ENCODE data around the gene TIGD3.

TIGD3 gene

GRCh38 chr11:65315204-65315865 lies 39.2 kb upstream of the TIGD3 start:
- no peak overlapping the region for H3K27ac ChIP-seq (ENCODE audit: low read depth, low read length)
- TF ChIP-seq EZH2phosphoT487 (conservative IDR thresholded peaks at IDR 0.05; ENCODE audit: low read length): no peak
- TF ChIP-seq CTCF (IDR thresholded peaks at IDR 0.05; ENCODE audit: insufficient read depth, low read length, poor library complexity, severe bottlenecking): peak; percentile 98
- no peaks in the 10 kb centered on the region for H3K79me2 ChIP-seq (ENCODE audit: insufficient read depth, low read length)

GRCh38 chr11:65315866-65316226 lies 38.7 kb upstream of the TIGD3 start:
- Histone ChIP-seq H3F3A (ENCODE audit: insufficient read depth) (0 out of 2 replicates have a peak, but pooled peaks cover 4% of the 10 kb centered on the region), H2AFZ (ENCODE audit: low read depth, low read length, severe bottlenecking) (peak overlapping the region; percentile 72), H3K36me3 (ENCODE audit: low read length) (no peaks in the 10 kb centered on the region), H3K4me2 (ENCODE audit: low read depth, low read length, poor library complexity, severe bottlenecking) (peak overlapping the region; percentile 93), H3K4me3 (ENCODE audit: insufficient read depth, low read length, poor library complexity, severe bottlenecking) (peak overlapping the region; percentile 56), H3K27ac (ENCODE audit: low read depth, low read length) (no peak overlapping the region), H3K79me2 (ENCODE audit: insufficient read depth, low read length) (no peaks in the 10 kb centered on the region), H3K27me3 (ENCODE audit: low read length) (no peaks in the 10 kb centered on the region), H3K9me3 (ENCODE audit: insufficient read depth, low read length) (no peaks in the 10 kb centered on the region), H4K20me1 (ENCODE audit: low read depth, low read length) (no peaks in the 10 kb centered on the region), H3K9me2 (replicated peaks; ENCODE audit: insufficient read depth, low read length) (no peaks in the 10 kb centered on the region), H3K9ac (ENCODE audit: low read length) (peak overlapping the region; percentile 69; the same call in 1 of the 2 replicates)
- no peak for TF ChIP-seq CTCF (IDR thresholded peaks at IDR 0.05; ENCODE audit: insufficient read depth, low read length, poor library complexity, severe bottlenecking)
- no peak for TF ChIP-seq EZH2phosphoT487 (conservative IDR thresholded peaks at IDR 0.05; ENCODE audit: low read length)

More at GRCh38 chr11:65315204-65315865, 39.2 kb upstream of the TIGD3 start:
- Histone ChIP-seq H3F3A (ENCODE audit: insufficient read depth) (0 out of 2 replicates have a peak, but pooled peaks cover 4% of the 10 kb centered on the region), H3K4me3 (ENCODE audit: insufficient read depth, low read length, poor library complexity, severe bottlenecking) (peak overlapping the region; percentile 56), H3K9ac (ENCODE audit: low read length) (peak overlapping the region; percentile 69), H3K9me2 (replicated peaks; ENCODE audit: insufficient read depth, low read length) (no peaks in the 10 kb centered on the region), H3K36me3 (ENCODE audit: low read length) (no peaks in the 10 kb centered on the region), H4K20me1 (ENCODE audit: low read depth, low read length) (no peaks in the 10 kb centered on the region), H3K27me3 (ENCODE audit: low read length) (no peaks in the 10 kb centered on the region), H3K9me3 (ENCODE audit: insufficient read depth, low read length) (no peaks in the 10 kb centered on the region), H3K4me2 (ENCODE audit: low read depth, low read length, poor library complexity, severe bottlenecking) (peak overlapping the region; percentile 93), H2AFZ (ENCODE audit: low read depth, low read length, severe bottlenecking) (peak overlapping the region; percentile 72)

GRCh38 chr11:65316227-65317024 lies 38.1 kb upstream of the TIGD3 start:
- Histone ChIP-seq H3K4me2 (ENCODE audit: low read depth, low read length, poor library complexity, severe bottlenecking) (peak overlapping the region; percentile 93), H3K79me2 (ENCODE audit: insufficient read depth, low read length) (no peaks in the 10 kb centered on the region), H3F3A (ENCODE audit: insufficient read depth) (0 out of 2 replicates have a peak, but pooled peaks cover 4% of the 10 kb centered on the region), H3K9me3 (ENCODE audit: insufficient read depth, low read length) (no peaks in the 10 kb centered on the region), H3K27me3 (ENCODE audit: low read length) (no peaks in the 10 kb centered on the region), H3K9me2 (replicated peaks; ENCODE audit: insufficient read depth, low read length) (no peaks in the 10 kb centered on the region), H4K20me1 (ENCODE audit: low read depth, low read length) (no peaks in the 10 kb centered on the region), H3K4me3 (ENCODE audit: insufficient read depth, low read length, poor library complexity, severe bottlenecking) (no peak overlapping the region), H3K9ac (ENCODE audit: low read length) (no peak overlapping the region), H3K36me3 (ENCODE audit: low read length) (no peaks in the 10 kb centered on the region), H3K27ac (ENCODE audit: low read depth, low read length) (no peak overlapping the region), H2AFZ (ENCODE audit: low read depth, low read length, severe bottlenecking) (no peak overlapping the region)
- TF ChIP-seq CTCF (IDR thresholded peaks at IDR 0.05; ENCODE audit: insufficient read depth, low read length, poor library complexity, severe bottlenecking) (no peak), EZH2phosphoT487 (conservative IDR thresholded peaks at IDR 0.05; ENCODE audit: low read length) (no peak)

All from SU-DHL-6 (cell line).